Measurements from ENCODE around the gene CCSER2.
A peak's percentile ranks its signal among the peaks of the same experiment; 100 is the strongest.

The CCSER2 gene

GRCh38 chr10:84298057-84298456, 30.3 kb upstream of the CCSER2 start:
- TF ChIP-seq, protein P1, sequence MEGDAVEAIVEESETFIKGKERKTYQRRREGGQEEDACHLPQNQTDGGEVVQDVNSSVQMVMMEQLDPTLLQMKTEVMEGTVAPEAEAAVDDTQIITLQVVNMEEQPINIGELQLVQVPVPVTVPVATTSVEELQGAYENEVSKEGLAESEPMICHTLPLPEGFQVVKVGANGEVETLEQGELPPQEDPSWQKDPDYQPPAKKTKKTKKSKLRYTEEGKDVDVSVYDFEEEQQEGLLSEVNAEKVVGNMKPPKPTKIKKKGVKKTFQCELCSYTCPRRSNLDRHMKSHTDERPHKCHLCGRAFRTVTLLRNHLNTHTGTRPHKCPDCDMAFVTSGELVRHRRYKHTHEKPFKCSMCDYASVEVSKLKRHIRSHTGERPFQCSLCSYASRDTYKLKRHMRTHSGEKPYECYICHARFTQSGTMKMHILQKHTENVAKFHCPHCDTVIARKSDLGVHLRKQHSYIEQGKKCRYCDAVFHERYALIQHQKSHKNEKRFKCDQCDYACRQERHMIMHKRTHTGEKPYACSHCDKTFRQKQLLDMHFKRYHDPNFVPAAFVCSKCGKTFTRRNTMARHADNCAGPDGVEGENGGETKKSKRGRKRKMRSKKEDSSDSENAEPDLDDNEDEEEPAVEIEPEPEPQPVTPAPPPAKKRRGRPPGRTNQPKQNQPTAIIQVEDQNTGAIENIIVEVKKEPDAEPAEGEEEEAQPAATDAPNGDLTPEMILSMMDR (IDR thresholded peaks at IDR 0.05; ENCODE audit: low read depth, low read length) = no peak
- no peak for DNase-seq (ENCODE audit: low read depth, low spot score)
- no peak overlapping the region for H3K4me3 ChIP-seq (ENCODE audit: low read depth, low read length)
- in situ Hi-C loops (cut with HindIII; ENCODE audit: low sequenced_read_pairs) = no loop called here

DNA sequence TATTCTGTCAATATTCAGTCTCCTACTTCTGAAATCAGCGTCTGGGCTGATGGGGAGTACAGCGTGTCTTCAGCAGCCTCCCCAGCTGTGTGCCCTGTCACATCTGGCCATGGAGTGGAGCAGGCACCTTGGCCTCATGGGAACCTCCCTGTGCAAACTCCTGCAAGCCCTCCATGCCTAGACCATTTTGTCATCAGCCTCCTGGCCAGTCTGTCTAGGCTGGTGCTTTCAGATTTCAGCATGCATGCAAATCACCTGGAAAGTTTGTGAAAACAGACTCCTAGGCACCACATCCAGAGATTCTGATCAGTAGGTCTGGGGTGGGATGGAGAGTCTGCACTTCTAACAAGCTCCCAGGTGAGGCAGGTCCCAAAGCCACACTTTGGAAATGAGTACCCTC, 26.2 kb upstream of the CCSER2 start:
- in situ Hi-C loops (cut with HindIII; ENCODE audit: low sequenced_read_pairs) = no loop called here
- TF ChIP-seq, protein P1 (IDR thresholded peaks at IDR 0.05; ENCODE audit: low read depth, low read length) = no peak
- H3K4me3 ChIP-seq (ENCODE audit: low read depth, low read length) = no peak overlapping the region
- no peak for DNase-seq (ENCODE audit: low read depth, low spot score)

GRCh38 chr10:84306751-84307384, 21.5 kb upstream of the CCSER2 start:
- in situ Hi-C loops (cut with HindIII; ENCODE audit: low sequenced_read_pairs) = no loop called here
- no peak overlapping the region for H3K4me3 ChIP-seq (ENCODE audit: low read depth, low read length)
- TF ChIP-seq, protein P1 (IDR thresholded peaks at IDR 0.05; ENCODE audit: low read depth, low read length) = no peak
- DNase-seq (ENCODE audit: low read depth, low spot score) = no peak

- in situ Hi-C loops (cut with HindIII; ENCODE audit: low sequenced_read_pairs) = no loop called here
- H3K4me3 ChIP-seq (ENCODE audit: low read depth, low read length) = no peak overlapping the region
- DNase-seq (ENCODE audit: low read depth, low spot score) = no peak
- TF ChIP-seq, protein P1 (IDR thresholded peaks at IDR 0.05; ENCODE audit: low read depth, low read length) = no peak
These were observed 20.4 kb upstream of the CCSER2 start for GRCh38 chr10:84308021-84308420.

DNA sequence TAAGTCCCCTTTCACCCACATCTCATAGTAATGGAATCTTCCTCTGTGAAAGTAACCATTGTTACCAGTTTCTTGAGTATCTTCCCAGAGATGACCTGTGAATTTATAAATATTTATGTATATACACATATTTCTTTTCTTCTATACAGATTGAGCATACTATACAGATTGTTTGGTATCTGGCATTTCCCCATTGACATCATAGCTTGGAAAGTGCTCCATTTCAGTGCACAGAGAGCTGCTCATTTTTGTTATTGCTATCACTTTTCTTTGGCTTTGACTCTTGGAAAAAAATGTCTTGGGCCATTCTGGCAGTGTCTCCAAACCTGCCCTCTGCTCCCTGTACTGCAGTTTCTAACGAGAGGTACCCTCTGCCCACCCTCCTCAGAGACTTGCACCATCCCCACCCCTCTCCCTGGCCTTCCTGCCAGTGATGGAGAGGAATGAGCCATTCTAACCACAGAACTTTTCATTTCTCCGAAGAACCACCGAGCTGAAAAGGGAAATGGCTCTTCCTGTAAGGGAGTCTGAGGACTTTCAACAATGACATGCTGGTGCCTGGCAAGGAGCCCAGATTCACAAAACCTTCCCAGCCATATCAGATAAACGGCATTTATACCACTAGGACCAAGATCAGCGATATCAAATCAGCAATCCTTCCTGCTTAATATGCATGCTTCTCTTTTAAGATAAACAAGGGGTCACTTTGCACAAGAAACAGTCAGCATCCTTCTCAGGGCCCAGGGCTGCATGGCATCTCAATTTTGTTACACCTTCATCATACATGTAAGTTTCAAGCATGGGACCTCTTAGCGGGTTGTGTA, 19.7 kb upstream of the CCSER2 start:
- TF ChIP-seq, protein P1 (IDR thresholded peaks at IDR 0.05; ENCODE audit: low read depth, low read length) = no peak
- in situ Hi-C loops (cut with HindIII; ENCODE audit: low sequenced_read_pairs) = no loop called here
- peak; percentile 89 for DNase-seq (ENCODE audit: low read depth, low spot score)
- H3K4me3 ChIP-seq (ENCODE audit: low read depth, low read length) = no peak overlapping the region

- H3K4me3 ChIP-seq (ENCODE audit: low read depth, low read length) = no peak overlapping the region
- in situ Hi-C loops (cut with HindIII; ENCODE audit: low sequenced_read_pairs) = no loop called here
- peak; percentile 67 for DNase-seq (ENCODE audit: low read depth, low spot score)
- TF ChIP-seq, protein P1 (IDR thresholded peaks at IDR 0.05; ENCODE audit: low read depth, low read length) = no peak
These were observed 17.9 kb upstream of the CCSER2 start for GRCh38 chr10:84310470-84310869.

All from astrocyte of the spinal cord (primary cell).